Activated gamma-delta T cell treated with Interleukin-2 at 50 U/mL for 16 hours (primary cell): ENCODE data around the gene TOMM34.

Experiments used
- DNase-seq: peaks from one replicate; pipeline ENCODE4 v3.0.0-alpha.2; 2020

The TOMM34 gene, protein sequence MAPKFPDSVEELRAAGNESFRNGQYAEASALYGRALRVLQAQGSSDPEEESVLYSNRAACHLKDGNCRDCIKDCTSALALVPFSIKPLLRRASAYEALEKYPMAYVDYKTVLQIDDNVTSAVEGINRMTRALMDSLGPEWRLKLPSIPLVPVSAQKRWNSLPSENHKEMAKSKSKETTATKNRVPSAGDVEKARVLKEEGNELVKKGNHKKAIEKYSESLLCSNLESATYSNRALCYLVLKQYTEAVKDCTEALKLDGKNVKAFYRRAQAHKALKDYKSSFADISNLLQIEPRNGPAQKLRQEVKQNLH

DNA sequence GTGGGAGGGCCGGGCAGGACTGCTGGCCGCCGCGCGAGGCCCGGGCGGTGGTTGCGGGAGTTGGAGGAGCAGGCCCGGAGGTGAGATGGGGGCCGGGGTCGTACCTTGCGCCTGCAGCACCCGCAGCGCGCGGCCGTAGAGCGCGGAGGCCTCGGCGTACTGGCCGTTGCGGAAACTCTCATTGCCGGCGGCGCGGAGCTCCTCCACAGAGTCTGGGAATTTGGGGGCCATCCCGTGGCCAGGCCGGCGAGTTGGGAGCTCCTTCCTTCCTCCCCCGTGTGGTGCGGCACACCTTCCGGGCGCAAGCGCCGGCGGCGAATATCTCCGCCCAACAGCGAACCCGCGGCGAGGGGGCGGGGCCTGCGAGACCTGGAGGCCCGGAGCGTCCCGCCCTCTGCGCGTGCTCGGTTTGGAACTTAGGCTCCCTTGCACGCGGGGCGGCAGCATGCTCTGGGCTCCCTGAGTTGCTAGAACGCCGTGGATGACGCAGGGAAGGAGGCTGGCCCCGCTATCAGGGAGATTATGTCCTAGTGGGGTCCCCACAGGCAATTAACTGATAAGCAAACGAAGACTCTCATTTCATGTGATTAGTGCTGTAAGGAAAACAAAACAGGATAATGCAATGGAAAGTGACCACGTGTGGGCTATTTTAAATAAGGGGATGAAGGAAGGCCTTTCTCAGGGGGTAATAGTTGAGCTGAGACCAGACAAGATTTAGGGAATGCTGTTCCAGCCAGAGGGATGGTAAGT lies at the start of gene TOMM34:
Gene TOMM34 (minus strand): TSS at position 295 of the 750 bp plus-strand sequence. CDS start 64 bp downstream, at position 231.
- peak; percentile 93 for DNase-seq

DNA sequence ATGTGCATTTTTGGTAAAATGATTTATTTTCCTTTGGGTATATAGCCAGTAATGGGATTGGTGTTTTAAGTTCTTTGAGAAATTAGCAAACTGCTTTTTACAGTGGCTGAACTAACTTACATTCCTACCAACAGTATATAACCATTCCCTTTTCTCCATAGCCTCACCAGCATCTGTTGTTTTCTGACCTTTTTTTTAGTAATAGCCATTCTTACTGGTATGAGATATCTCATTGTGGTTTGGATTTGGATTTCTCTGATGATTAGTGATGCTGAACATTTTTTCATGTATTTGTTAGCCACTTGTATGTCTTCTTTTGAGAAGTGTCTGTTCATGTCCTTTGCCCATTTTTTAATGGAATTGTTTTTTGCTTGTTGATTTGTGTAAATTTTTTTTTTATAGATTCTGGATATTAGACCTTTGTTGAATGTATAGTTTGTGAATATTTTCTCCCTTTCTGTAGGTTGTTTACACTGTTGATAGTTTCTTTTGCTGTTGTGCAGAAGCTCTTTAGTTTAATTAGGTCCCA lies 48.4 kb upstream of the TOMM34 start:
- DNase-seq, result no peak

DNA sequence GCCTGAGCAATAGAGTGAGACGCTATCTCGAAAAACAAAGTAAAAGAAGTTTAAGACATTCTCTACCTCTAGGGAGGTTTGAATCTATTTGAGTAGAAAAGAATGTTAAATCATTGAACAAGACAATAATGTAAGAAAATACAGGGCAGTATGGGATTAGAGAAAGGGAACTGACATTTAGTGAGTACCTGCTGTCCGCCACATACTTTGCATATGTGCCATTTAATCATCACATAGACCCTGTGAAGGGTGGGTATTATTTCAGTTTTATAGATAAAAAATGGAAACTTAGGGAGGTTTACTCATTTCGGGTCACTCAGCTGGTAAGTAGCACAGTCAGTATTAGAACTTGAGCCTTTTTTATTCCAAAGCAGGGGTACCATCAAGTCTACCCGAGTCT lies 37.5 kb upstream of the TOMM34 start:
- no peak for DNase-seq

DNA sequence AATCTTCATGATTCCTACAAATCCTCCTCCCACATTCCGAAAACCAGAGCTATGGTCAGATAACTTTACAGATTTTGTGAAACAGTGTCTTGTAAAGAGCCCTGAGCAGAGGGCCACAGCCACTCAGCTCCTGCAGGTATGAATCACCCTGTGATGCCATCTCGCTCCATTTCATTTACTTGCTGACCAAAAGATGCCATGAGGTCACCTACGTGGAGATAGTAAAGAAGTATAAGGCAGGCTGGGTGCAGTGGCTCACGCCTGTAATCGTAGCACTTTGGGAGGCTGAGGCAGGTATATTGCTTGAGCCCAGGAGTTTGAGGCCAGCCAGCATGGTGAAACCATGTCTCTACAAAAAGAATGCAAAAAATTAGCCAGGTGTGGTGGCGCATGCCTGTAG lies 37.0 kb upstream of the TOMM34 start:
- no peak for DNase-seq

DNA sequence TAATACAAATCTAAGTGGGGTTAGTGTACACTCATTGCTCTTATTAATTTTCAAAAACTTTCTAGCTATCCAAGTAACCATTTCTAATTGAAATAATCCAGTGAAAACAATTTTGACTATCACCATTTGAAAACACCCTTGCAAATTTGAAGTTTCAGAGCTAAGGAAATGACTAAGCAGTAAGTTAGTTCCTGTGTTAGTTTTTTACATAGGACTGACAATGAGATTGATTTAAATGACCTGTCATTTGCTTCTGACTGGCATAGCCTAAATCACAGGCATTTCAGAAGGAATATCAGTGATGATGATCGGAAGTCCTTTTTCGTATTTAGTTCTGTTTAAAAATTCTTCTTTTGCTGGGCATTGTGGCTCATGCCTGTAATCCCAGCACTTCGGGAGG lies 33.1 kb upstream of the TOMM34 start:
- DNase-seq, result no peak

DNA sequence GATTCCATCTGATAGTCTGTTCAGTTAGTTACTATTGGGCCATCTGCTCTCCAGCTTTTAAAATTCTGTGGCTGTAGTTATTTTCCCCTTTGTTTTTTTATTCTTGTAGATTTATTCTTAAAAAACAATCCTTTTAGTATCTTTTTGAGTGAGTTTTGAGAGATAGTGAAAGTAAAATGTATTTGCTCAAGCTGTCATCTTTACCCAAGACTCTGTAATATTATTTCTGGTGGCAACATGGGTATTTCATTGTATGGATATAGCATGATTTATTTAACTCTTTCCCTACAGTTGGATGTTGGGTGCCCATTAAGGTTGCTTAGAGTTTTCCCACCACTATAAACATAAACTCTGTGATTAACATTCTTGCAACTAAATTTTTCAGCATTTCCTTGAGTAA lies 30.8 kb upstream of the TOMM34 start:
- no peak for DNase-seq

DNA sequence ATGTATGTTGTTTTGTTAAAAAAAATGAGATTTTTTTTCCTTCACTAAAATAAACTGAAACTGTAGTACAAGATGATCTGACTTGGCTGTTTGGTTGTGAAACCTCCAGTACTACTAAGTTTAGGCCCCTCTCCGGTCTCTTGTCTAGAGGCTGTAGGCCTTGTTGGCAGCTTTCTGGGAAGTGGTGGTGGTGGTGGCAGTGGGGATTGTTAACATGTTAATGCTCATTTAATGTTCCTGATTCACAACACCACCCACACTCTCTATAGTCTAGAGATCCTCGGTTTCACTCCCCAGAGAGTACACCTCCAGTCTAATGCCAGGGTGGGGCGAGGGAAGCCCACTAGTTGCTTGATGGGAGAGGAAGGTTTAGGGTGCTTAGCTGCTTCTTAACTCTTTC lies 30.2 kb upstream of the TOMM34 start:
- DNase-seq, result no peak

DNA sequence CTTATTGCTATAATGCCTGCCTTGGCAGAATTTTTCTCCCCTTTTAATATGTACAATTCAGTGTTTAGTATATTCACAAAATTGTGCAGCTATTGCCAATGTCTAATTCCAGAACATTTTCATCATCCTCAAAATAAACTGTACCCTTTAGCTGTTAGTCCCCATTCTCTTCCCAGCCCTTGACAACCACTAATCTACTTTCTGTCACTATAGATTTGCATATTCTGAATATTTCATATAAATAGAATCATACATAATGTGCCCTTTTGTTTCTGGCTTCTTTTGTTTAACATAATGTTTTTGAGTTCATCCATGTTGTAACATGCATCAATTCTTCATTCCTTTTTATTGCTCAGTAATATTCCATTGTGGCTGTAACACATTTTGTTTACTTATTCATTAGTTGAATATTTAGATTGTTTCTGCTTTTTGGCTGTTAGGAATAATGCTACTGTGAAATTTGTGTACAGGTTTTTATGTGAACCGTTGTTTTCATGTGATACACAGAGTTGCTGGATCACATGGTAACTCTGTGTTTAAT lies 28.5 kb upstream of the TOMM34 start:
- no peak for DNase-seq

DNA sequence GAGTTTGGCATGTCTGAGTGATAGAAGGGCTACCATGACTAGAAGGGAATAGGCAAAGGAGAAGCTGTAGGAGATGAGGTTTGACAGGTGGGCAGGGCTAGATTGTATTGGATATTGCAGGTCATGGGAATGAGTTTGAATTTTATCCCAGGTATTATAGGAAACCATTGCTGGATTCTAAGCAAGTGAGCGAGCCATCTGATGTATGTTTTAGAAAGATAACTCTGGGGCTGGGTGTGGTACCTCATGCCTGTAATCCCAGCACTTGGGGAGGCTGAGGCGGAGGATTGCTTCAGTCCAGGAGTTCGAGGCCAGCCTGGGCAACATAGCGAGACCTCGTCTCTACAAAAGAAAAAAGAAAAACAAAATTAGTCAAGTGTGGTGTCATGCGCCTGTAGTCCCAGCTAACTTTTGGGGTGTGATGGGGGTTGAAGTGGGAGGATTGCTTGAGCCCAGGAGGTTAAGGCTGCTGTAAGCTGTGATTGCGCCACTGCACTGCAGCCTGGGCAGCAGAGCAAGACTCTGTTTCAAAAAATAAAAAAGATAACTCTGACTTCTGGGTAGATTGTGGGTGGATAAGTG lies 23.0 kb upstream of the TOMM34 start:
- DNase-seq, result no peak

DNA sequence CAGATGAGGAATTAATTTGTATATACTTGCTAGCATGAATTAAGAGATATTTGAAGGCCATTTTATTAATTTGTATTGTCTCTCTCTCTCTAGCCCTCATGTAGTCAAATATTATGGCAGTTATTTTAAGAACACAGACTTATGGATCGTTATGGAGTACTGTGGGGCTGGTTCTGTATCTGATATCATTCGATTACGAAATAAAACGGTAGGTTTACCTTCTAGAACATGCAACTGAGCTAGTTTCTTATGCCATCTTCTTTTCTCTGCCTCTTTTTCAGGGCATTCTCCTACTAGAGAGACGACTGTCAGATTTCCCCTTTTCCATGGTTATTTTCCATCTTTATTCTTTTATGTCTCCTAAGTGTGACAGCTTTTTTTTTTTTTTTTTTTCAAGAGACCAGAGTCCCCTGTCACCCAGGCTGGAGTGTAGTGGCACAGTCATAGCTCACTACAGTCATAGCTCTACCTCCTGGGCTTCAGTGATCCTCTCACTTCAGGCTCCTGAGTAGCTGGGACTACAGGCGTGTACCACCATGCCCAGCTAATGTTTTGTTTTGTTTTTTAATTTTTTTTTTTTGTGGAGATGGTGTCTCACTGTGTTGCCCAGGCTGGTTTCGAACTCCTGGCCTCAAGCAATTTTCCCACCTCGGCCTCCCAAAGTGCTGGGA lies 21.7 kb upstream of the TOMM34 start:
- no peak for DNase-seq

DNA sequence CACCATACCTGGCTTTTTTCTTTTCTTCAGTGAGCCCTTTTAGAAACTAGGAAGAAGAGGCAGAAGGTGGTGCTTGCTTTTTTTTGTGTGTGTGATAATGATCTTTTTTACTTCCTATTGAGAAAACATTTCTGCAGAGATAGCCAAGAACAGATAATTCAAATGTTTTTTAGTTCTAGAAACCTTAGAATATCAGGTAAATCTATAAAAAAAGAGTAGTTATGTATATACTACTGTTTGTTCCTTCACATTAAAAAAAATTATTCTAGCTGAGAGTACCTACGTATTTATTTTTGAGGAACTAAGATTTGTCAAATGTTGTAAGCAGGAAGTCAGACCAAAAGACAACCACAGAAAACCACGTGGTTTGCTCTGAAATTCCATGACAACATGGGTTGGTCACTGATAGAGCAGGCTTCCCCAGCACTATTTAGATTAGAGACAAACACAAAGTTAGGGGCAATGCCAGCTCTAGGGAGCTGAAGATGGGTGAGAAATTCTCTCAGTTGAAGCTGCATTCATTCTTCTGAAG lies 19.0 kb upstream of the TOMM34 start:
- DNase-seq, result peak; percentile 62

DNA sequence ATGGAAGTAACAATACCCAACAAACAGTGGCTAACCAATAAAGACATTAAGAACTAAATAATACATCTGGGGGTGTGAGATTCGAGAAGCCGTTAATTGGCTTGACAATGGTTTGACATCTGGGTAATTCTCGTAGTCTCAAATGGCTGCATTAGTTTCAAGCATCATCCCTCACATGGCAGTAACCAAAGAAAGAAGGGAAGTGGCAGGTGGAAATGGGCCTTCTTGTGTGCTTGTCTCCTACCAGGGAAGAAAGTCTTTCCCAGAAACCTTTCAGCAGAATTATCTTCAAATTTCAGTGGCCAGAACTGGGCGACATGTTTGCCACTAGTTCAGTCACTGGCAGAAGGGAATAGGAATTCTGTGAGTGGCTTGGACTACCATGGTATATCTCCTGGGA lies 16.5 kb upstream of the TOMM34 start:
- DNase-seq, result no peak

DNA sequence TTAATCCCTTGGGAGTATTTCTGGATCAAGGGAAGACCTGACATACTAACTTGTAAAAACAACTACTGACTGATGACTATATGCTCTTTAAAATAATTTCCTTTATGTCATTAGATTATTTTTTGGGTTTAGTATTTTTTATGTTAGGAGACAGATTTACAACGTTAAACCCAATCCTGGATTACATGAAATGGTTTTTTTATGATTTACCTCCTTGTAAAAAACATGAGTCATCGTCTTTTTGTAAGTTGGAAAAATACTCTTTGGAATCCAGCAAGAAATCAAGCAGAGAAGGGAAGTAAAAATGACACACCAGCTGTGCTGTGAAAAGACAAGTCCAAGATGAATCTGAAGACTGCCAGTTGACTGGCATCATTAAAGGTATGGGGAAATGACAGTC lies 12.9 kb upstream of the TOMM34 start:
- no peak for DNase-seq

DNA sequence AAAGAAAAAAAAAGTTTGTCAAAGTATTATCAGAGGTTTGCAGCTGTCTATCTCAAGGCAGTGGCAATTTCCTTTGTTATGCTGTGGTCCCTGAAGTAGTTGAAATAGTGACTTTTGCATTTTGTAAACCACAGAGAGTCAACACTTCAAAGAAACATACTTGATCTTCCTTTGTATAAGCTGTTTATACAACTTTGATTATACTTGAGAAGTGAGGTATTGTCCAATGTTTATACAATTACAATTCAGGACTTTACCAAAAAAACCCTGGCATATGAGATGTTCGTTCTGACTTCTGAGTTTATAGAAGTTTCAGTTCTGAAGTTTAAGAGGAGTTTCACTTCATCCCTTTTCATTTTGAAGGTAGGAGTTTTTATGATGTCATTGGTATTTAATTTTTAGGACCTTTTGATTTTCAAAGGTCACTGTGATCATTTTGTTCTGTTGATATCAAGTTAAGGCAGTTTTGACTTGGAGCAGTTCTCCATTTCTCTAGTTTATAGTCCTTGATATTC lies 10.1 kb upstream of the TOMM34 start:
- DNase-seq, result no peak

DNA sequence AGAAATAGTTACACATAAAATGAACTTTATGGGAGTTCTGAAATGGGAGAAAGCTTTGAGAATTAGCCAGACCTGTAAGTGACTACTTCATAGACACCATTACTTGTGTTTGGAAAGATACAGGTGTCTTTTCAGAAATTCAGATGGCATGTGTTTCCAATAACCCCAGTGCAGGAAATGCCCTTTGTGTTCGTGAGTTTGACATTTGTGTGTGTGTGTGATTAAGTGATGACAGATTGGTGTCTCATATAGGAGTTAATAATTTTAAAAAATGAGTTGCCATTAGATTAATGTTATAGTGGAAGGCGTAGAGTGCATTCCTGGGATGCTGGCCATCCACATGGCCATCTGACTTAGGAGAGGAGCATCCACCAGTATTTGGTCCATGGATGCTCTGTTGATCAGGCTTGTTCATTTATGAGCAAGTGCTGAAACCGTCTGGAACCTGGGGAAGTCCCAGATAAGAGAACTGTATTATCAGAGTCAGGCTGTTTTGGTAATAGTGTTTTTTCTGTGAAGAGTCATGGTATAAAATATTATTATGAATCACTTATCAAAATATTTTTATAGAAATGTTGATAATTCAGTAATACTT lies 9.2 kb upstream of the TOMM34 start:
- no peak for DNase-seq

DNA sequence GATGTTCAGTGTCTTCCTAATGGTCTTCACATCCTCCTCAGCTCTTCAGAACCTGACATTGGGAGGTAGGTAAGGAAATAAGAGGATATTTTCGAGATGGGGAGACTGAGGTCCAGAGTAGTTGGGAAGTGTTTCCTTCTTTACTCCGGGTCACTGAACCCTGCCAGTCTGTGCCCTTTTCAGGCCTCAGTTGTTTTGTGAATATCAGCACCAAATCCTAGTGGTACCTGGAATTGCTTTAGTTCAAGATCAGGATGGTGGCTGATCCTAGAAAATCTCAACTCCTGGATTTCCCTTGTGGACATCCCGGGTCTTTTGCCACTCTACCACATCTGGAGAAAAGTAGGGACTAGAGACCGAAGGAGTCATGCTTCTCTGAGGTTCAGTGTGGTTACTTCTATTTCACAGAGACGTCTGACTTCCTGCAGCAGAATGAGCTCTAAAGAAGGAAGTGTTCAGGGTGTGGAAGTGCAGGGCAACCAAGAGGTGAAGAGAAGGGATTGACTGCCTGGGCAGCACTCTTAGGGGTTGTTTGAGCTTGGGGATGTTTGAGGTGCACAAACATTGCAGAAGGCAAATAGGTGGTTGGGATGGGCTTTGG lies 7.1 kb upstream of the TOMM34 start:
- peak; percentile 45 for DNase-seq

DNA sequence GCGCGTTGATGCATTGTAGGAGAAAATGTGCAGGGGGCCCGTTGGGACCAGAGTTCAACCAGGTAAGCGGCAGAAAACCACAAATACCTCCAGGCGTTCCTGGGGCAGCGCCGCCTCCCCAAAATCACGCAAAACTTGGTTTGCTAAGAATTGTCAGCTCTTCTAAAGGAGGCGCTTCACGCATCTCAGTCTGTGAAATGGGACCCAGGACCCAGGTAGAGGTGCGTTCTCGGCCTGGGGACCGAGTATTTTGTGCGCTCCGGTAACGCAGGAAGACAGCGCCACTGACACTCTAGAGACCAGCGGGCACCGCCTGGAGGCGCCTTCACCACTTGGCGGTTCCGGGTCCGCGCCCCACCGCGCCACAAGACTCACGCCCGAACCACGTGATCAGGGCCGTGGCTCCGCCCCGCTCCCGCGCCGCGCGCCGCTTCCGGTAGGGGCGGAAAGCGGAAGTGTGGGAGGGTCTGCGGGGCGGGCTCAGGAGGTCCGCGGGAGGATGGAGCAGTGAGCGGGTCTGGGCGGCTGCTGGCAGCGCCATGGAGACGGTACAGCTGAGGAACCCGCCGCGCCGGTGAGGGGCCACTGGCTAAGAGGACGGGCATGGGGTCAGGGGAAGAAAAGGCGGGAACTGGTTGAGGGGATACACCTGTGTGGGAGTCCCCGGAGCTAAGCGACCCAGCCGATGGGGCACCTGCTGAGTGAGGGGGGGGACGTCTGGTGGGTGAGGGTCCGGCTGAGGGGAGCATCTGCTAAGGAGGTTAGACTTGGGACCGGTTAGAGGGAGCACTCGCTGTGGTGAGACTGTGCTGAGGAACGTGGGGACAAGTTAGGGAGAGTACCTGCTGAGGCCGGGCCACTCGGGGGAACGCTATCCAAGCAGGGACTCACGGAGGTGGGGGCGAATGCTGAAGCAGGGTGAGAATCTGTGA lies 6.1 kb upstream of the TOMM34 start, which contains the start of gene STK4:
Gene STK4 (plus strand): TSS at position 483 of the 932 bp plus-strand sequence. CDS start 57 bp downstream, at position 540.
- DNase-seq, result peak; percentile 95

DNA sequence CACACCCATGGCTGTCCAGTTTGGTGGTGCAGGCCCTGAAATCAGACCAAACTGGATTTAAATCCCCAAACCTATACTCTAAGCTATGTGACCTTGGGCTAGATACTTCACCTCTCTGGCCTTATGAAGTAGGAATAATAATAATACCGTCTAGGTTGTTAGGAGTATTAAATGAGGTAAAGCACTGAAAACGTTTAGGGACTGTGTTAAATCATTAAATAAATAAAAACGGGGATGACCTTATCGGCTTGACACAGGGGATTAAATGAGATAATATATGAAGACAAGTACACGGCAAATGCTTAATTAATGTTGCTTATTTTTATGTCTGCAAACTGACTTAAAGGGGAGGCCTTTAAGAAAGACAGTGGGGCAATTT lies 5.4 kb upstream of the TOMM34 start:
- DNase-seq, result no peak

DNA sequence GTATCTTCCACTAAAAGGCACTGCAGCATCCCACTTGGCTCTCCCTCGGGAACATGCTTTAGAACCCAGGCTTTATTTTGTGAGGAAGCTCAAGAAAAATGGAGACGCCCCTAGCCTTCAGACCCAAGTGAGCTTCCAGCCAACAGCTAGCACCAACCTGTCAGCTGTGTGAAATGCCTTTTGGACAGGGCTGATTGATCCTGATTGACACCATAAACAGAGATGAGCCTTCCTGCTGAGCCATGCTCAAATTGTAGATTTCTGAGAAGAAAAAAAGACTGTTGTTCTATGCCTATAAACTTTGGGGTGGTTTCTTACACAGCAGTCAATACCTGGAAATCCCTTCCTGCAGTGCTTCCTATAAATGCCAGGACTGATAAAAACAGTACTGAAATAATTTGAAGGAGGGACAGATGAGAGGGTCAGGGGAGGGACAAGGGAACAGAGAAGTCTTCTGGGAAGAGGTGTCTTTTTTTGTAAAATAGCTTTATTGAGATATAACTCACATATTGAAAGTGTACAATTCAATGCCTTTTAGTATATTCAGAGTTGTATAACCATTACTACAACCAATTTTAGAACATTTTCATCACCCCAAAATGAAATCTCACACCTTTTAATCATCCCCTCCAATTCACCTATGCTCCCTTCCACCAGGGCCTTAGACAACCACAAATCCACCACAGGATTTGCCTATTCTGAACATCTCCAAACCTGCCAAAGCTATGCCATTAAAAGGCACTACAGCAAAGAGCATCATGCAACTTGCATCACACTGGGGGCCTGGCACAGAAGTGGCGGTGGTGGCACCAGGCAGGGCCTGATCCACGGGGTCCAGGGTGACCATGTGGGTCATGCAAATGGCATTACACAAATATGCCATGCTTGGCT lies 3.4 kb upstream of the TOMM34 start:
- no peak for DNase-seq
